M059J (cell line): ENCODE data around the gene EFR3B. TPM values are rescaled to one million over a fixed set of nuclear protein-coding genes. Genes with fewer than 3 reads are reported as not detected.

Experiments
- DNase-seq: peaks from one replicate; pipeline ENCODE4 v3.0.0-alpha.2; 2012; ENCODE audit warnings: low read depth
- total RNA-seq: library from RNA; depleted of rRNA; stranded (reverse); fragments of >200 nt; shearing (Covaris generic); gene quantifications from 2 replicates; pipeline ENCODE4 v1.2.3, GENCODE V29; 2014; rRNA removed

The EFR3B gene
- total RNA-seq, 1 experiment from 2014 or later = 0.42 TPM

- no peak for DNase-seq
These were observed 135.3 kb downstream of the EFR3B start for GRCh38 chr2:25177211-25177611.

GRCh38 chr2:25178976-25179375, 137.1 kb downstream of the EFR3B start:
- DNase-seq = no peak

DNA sequence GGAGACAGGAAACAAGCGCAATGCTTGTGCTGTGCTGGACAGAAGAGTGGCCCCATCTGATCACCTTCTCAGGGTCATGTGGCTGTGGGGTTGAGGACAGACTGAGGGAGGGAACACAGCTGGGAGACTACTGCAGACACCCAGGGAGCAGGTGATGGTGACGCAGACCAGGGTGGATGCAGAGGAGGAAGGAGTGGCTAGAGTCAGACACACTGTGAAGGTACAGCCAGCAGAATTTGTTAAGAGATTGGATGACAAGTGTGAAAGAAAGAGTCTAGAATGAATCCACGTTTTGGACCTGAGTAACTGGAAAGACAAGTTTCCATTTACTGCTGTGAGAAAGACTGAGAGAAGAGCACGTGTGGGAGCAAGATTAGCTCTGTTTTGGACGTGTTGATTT, 142.4 kb downstream of the EFR3B start:
- DNase-seq = no peak

- DNase-seq = no peak
These were observed 146.0 kb downstream of the EFR3B start for GRCh38 chr2:25187729-25188350.

DNA sequence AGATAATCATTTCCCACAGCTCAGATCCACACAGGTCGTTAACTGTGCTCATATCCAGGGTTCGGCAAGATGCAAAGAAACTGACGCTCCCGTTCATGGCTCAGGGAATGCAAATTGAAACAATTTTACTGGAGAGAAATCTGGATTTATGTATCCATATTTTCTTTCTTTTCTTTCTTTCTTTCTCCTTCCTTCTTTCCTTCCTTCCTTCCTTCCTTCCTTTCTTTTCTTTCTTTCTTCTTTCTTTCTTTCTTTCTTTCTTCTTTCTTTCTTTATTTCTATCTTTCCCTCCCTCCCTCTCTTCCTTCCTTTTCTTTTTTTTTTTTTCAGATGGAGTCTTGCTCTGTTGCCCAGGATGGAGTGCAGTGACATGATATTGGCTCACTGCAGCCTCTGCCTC, 146.5 kb downstream of the EFR3B start:
- DNase-seq = no peak

- DNase-seq = no peak
These were observed 148.7 kb downstream of the EFR3B start for GRCh38 chr2:25190536-25190935.

DNA sequence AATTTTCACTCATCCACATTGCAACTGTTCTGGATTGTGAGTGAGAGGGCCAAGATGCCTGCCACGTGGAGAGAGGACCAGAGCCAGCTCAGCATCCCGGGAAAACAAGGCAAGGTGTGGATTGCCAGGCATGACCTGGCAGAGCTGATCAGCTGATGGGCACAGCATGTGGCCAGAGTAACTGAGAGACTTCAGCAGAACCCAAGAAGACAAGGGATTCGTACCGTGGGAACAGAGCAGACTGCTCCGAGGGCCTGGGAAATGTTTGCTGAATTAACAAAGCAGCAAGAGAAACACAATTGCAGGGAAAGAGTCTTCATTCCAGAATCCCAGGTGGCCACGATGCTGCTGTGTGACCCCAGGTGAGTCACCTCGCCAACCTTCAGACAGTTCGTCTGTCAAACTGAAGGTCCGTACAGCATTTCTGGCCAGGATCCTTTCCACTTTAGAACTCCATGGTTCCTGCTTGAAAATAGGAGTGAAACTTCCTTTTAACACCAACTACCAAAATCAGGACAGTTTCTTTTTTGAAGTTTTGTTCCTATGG, 152.8 kb downstream of the EFR3B start:
- DNase-seq = no peak

DNA sequence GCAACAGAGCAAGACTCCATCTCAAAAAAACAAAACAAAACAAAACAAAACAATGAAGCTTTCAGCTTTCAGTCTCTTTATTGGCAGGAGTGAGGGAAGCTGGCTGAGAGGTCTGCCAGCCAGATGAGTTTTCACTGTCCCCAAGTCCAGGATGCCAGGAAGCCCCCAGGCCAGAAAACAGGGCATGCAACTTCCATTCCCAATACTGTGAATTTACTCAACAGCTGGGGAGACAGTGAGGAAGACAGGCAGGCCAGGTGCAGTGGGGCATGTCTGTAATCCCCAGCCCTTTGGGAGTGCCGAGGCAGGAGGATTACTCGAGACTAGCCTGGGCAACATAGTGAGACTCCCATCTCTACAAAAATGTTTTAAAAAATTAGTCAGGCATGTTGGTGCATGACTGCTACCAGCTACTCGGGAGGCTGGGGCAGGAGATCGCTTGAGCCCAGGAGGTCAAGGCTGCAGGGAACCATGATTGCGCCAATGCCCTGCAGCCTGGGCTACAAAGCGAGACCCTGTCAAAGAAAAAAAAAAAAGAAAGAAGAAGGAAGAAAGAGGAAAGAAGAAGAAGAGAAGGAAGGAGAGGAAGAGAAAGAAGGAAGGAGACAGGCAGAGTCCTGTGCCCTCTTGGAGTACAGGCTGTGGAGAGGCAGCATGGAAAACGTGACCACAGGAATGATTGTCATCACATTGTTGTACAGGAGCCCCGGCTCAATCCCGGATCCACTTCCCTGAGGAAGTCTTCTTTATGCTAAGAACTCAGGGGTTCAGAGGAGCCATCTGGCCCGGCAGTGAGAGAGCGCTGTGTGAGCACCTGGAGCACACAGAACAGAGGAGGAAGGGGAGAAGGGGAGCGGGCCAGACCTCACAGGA, 155.7 kb downstream of the EFR3B start:
- DNase-seq = peak; percentile 18

- no peak for DNase-seq
These were observed 156.3 kb downstream of the EFR3B start for GRCh38 chr2:25198209-25198525.

GRCh38 chr2:25198576-25198975, 156.7 kb downstream of the EFR3B start:
- DNase-seq = no peak

- DNase-seq = peak; percentile 5
These were observed 159.4 kb downstream of the EFR3B start for GRCh38 chr2:25201265-25201664.

- DNase-seq = no peak
These were observed 159.9 kb downstream of the EFR3B start for GRCh38 chr2:25201794-25202193.

- no peak for DNase-seq
These were observed 160.4 kb downstream of the EFR3B start for GRCh38 chr2:25202275-25202674.

DNA sequence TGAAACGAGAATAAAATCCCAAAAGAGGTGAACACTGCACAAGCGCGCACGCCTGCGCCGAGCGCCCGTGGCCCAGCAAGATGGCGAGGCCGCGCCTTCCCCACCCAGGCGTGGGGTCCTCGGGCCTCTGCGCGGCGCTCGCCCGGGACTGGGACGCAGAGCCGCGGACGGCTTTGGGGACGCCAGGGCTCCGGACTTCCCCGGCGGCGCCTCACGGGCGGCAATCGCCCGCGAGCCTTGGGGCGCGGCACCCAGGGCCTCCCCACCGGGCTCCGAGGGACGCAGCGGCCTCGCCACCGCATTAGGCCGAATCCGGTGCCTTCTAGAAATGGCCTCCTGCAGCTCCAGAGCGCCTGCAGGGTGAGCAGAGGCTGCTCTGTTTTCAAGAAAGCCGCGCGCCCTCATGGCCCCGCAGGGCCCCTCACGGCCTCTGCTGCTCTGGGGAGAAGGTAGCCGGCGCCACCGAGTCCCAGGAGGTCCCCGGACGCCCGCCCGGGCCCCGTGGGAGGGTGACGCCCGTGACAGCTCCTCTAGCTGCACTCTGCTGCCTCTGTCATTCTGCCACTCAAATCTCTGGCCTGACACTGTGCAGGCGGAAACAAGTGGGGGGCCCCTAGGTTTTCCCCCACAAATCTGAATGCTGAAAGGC, 162.4 kb downstream of the EFR3B start:
- no peak for DNase-seq

DNA sequence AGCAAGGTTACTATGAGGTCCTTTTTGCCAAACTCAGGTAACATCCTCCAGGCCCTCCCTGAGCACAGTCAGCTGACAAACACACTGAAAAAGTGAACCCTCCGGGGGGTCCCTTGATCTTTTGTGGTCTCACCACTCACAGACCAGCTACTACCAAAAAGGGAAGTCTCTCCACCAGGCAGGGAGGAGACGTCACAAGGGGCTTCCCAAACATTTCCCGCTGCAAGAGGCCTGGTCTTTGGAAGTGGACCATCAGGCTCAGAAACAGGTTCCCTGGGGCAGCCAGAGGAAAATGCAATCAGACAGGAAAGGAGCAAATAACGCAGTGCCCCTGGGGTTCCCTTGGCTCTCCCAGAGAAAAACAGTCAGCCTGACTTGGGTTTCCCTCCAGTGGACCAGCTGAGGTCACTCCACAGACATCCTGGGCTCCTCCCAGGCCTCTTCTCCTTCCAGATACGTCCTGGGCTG, 165.2 kb downstream of the EFR3B start:
- no peak for DNase-seq

Other genes starting within 250 kb of the EFR3B start
- gene PTRHD1, start 248.7 kb upstream of the EFR3B start, total RNA-seq = 31.6 and 34.6 TPM in 2 replicates
- 31.0 and 33.9 TPM in 2 replicates for gene CENPO, start 248.7 kb upstream of the EFR3B start, total RNA-seq
- gene ADCY3, start 121.8 kb upstream of the EFR3B start, total RNA-seq = 18.1 and 22.0 TPM in 2 replicates
- 1.5 and 2.9 TPM in 2 replicates for gene DNAJC27, start 70.1 kb upstream of the EFR3B start, total RNA-seq
- not detected in 2 replicates for gene POMC, start 126.5 kb downstream of the EFR3B start, total RNA-seq